GM21786 (cell line): ENCODE measurements around the gene PRIMA1.

Experiments
- ATAC-seq: cut with Tn5 transposase; IDR thresholded peaks from one replicate; pipeline ENCODE4 v1.9.1; 2021; ENCODE audit not compliant: unreplicated experiment

Gene PRIMA1

DNA sequence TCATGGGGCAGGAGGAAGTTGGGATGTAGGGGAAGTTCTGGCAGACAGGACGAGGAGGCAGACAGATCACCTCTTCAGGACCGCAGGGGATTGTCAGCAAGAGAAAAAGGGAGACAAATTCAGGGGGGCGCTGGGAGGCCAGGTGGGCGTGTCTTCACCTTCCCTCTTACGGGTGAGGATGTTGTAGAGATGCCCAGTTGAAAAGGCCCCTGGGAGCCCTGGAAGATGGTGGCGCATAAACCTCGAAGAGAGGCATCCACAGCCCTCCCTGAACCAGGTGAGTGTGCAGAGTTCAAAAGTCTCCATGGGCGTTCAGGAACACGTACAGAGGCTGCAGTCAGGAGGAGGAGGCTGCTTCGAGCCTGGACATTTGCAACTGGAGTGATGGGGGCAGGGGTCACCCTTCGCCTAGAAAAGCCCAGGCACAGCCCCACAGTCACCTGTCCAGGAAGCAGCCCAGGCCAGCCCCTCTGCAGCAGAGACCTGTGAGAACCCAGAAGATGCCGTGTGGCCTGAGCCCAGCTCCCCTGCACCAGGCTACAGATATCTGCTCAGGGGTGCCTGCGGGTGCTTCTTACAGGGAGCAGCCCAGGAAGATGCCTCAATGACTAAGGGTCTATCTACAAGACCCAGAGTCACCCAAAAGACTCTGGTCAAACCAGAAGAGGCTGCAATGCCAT, 74.4 kb downstream of the PRIMA1 start:
- no peak for ATAC-seq

DNA sequence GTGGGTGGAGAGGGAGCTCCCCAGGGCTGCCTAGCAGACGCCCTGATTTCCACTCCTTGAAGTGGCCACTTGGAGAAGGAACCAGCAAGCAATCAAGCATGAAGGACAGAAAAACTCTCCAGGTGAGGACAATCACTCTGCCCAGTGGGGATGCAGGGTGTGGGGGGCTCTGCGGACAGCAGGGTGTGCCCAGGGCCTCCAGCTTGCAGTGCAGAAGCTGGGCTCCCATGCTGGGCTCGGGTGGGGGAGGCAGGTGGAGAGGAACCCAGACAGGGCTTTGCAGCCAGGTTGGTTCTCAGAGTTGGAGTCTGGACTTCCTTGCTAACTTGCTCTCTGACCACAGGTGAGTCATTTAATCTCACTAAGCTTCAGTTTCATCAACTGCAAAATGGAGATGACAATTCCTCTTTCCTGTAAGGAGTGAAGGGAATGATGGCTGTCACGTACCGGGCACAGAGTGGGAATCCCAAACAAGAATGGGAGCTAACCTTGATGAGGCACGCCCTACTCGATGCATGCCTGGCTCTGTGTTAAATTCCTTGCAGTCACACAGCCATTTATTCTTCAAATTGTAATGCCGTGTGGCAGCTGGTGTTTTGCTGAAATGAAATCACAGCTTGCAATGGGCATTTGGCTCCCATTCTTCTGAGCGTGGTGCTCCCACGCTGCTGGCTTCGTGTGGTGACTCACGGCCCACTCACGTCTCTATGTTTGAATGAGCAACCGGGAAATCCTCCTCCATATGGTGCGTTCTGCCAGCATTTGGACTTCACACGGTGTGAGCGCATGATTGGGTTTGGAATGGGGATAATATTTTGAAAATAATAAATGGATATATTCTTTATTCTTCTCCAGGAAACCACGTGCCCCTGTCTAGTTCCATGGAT, 75.2 kb downstream of the PRIMA1 start:
- ATAC-seq = no peak

DNA sequence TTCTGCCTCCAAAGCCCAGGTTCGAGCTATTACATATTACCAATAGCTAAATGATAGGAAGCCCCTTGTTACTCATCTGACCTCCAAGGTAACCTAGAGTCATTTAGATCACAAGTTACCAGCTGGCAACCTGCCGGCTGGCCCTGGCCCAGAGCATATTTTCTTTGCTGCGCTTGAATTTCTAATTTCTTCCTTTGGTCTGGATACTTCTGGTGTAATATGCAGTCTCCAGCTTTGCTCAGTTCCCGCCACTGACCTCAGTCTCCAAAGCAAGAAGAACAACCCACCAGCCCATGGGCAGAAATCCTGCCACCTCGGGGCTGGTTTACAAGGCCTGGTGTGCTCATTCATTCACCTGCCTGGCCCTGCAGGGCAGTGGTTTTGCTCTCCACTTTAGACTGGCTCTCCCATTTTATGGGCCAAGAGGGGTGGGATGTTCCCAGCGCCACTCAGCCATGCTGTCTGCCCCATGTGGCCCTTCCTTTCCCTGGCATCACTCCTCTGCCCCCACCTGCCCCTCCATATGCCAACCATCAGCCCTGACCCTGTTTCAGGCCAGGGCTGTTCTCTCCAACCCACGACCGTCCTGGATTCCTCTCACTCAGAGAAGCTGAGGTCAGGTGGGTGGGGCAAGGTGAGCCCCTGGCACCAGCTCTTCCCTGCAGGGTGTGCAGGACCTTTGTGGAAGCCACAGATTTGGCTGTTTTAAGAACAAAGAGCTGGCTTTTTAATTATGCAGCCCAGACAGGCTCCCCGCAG, 76.0 kb downstream of the PRIMA1 start:
- no peak for ATAC-seq

DNA sequence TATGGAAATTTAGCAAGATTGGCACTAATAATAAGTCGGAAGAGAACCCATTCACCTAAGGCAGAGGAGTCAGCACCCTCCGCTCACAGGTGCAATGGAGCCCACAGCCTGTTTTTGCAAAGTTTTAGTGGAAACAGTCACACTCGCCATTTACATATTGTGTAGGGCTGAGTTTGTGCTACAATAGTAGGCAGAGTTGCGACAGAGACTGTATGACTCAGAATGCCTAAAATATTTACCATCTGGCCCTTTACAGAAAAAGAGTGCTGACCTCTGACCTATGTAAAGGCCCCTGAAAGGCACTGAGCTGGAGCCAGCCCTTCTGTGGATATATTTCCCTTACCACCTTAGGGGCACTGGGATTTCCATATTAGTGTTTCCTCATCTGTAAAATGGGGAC, 79.0 kb downstream of the PRIMA1 start:
- no peak for ATAC-seq

DNA sequence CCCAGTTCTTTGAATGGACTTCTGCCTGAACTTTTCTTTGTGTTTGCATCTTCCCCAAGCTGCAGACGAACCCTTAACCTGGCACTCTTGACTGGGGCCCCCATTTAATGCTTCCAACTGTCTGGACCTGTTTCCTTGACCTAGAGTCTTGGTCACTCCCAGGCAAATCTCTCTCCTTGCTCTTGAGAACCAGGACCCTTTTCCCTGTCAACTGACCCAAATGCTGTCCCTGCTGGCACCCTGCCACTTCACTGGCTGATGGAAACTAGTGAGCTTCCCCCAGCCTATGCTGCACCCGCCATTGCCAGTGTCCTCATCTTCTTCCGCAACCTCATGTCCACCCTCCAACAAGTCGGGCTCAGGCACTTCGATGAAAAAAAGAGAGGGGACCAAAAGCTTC, 79.5 kb downstream of the PRIMA1 start:
- ATAC-seq = no peak

DNA sequence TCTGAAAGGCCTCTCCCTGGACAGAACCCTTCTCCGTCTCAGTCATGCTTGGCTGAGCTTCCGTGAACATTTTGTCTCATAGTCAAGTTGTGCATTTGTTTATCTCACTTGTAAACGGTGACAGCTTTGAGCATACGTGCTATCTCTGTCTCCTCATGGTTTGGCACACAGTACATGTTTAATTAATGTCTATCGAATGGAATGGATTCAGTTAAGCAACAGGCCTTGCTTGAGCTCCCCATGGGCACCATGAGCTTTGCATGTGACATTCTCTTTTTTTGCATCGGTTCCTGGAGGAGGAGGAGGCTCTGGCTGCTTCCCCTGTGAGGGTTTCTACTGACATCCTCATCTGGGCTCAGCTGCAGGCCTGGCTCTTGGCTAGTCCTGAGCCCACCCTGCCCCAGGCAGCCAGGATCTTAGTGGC, 80.0 kb downstream of the PRIMA1 start:
- no peak for ATAC-seq

DNA sequence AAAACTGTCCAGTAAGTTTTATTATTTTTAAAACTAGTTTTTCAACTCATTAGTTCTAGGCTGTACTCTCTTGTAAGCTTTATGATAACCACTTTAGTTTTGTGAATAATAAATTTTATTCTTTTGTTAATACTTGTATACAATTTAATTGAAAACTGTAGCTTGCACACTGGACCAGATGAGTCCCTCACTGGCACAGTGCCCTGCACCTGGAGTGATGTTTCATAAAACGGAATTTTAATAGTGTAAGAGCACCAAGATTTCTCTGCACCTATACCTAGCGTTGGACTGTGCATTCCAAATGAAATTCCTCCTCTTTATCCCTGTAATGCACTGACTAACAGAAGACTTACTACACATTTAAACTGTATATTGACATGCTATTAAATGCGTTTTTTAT, 80.8 kb downstream of the PRIMA1 start:
- ATAC-seq = no peak

DNA sequence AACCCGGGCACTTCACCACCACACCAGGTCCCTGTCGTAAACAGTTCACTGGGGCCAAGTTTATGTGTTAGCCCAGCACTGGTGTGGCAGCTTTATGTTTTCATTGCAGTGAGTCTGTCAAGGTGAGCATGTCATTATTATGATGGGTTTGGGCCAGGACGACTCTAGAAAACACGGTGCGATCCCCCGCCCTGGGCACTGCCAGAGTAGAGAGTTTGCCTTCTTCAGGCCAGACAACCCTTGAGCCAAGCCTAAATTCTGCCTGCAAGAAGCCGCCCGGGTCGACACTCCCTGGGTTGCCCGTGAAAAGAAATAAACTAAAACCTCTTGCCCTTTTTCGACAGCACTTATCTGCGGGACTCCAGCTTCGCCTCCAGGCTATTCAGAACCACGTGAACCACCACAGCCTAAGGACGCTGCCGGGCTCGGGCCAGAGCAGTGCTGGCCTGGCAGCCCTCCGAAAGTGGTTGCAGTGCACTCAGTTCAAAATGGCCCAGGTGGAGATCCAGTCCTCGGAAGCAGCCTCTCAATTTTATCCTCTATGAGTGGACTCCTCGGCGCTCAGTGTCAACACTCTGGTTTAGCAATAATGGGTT, 81.8 kb downstream of the PRIMA1 start:
- ATAC-seq = no peak

DNA sequence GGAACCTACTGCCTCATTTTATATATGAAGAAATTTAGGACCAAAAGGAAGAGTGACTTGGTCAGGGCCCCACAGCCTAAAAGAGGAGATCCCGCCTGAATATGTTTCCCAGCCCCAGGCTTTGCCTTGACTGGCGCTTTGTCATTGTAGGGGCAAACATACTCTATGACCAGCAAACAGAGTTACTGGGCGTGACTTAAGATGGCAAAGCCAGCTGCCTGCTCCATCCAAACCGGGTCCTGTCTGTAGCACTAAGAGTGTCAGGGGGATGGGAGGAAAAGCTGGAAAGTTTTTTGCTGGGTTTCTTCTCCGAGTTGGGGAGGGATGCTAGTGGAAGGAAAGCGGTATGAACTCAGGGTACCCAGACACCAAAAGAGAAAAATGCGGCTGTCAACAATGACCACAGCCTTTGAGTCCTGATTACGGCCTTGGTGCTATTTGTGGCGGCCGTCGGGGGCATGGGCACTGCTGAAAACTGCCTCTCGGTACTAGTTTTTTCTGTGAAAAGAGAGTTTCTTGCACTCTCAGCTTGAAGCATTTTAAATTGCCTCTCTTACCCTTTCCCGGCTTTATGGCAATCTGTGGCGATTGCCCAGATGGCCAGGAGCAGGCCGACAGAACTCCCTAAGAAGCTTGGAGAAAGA, 82.7 kb downstream of the PRIMA1 start:
- ATAC-seq = no peak

DNA sequence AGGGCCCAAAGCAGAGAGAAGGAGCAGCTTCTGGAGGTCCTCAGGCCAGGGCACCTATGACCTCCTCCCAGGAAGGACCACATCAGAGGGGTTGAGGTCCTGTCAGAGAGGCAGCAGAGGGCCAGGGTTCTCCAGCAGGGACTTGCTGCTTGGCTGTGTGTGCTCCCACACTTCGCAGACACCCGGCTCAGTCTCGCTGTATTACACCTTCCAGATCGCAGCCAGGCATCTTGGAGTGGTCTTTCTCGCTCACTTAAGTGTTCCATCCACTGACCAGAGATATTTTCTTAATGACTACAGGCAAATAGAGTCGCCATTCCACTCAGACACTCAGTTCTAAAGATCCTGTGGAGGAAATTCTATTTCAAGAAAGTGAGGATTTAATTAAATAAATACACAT, 84.3 kb downstream of the PRIMA1 start:
- no peak for ATAC-seq

DNA sequence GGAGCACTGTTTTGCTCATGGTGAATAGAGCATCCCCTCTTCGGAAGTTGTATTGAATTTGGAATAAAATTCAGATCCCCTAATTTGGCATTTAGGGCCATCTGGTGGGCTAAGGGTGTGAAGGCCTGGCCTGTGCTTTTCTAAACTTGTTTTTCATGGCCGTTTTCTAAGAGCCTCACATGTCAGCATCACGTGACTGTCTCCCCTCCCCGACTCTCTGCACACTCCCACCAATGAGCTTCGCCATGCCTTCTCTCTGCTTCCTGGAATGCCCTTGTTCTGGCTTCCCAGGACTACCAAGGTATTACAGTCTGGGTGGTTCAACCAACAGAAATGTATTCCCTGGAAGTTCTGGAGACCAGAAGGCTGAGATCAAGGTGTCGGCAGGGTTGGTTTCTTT, 85.3 kb downstream of the PRIMA1 start:
- ATAC-seq = no peak

DNA sequence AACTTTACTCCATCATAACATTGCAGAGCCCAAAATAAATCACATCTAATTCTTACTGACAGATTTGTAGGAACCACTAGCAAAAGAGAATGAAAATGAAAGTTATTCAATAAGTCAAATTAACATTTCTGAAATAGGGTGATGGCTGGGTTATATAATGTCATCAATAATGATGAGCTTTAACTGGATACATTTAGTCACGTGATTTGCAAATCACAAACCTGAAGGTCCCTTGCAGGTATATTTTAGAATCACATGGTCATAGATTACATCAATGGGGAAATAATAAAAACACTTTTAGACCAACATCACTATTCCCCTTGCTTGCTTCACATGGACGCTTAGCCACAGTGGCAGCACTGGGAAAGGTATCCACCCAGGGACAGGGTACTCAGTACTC, 86.7 kb downstream of the PRIMA1 start:
- no peak for ATAC-seq

DNA sequence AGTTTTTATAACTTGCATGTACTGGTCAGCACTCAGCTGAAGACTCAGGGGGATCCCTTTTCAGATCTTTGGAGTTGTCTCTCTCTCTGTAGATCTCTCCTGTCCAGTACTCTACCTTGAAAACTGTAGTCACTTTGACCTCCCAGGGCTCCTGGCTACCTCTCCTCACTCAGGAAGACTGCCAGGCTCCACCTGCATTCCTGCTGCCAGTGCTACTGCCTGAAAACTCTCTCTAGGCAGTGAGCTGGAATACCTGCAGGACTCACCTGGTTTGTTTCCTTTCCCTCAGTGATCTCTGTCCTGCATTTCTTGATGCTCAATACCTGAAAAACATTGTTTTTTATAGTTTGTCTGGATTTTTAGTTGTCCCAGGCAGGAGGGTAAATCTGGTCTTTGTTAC, 87.4 kb downstream of the PRIMA1 start:
- ATAC-seq = no peak

DNA sequence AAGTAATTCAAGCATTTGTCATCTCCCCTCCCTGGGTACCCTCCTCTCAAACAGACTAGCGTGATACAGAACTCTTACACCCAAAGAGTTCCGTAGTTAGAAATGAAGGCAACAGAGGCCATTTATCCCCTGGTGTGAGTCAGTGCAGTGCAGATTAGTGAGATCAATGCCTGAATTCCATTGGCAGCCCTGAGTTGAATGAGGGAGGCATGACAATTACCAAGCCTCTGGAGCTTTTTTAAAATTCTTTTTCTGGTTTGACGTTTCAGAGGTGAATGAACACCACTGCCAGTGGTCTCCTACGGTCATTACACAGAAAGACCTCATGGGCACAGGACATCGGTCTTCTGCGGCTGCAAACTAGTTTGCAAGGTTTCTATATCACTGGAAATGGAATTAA, 94.4 kb downstream of the PRIMA1 start:
- ATAC-seq = no peak

DNA sequence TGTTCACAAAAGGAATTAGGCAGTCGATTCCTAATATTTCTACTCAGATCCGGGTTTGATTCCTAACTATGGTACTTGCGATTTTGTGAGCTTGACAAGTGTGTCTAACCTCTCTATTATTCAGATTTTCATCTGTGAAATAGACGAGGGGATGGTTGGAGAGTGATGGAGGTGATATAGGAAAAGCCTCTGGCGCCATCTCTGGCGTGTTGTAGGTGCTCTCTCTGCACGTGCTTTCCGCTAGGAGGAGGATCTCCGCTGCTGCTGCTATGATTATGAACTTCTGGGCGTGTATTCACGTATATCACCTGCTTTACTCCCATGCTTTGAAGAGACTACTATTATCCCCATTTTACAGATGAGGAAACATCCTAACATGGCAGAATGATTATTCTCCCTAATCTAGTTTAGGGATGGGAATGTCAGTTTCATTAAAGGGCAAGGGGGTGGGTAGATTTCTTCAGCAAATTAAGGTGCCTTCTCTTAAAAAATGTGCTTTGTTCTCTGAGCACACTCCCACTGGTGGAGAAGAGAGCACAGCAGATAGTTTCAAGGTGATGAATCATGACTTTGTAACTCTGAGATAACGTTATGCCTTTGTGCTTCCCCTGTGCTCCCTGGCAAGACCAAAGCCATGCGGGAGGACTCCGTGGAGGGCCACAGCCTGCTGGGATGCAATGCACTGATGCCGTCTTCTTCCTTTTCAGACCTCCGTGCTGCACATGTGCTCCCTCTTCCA, 97.1 kb downstream of the PRIMA1 start:
- ATAC-seq = no peak

DNA sequence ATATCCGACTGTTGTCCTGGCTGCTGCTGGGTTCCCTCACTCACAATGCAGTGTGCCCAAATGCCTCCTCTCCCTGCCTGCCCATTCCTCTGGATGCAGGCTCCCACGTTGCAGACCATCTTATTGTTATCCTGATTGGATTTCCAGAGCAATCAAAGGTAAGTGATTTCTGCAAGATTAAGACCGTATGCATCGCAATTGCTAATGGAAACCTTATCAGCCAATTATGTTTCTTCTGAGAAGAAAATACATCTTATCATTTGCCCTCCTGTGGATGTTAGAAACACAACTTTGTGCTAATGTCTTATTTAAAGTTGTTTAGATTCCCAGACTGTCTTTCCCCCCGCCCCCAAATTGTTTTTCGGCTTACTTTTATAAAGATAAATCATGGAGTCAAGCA, 98.1 kb downstream of the PRIMA1 start:
- ATAC-seq = no peak

DNA sequence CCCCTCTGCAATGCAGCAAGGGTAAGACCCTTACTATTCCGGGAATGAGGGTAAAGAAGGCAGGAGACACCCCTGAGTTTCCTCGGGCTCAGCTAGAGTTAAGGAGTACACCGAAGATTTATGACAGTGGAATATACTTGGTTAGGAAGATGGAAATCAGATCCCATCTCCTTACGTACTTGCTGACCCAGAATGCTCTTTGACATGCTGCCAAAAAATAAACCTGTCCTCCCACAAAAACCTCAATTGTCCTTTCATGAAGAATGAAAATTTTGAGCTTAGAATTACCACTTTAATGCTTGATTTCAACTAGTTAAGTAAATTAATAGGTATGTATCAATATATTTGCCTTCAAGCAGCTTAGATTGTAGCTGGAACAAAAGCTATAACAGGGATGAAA, 99.5 kb downstream of the PRIMA1 start:
- ATAC-seq = no peak

DNA sequence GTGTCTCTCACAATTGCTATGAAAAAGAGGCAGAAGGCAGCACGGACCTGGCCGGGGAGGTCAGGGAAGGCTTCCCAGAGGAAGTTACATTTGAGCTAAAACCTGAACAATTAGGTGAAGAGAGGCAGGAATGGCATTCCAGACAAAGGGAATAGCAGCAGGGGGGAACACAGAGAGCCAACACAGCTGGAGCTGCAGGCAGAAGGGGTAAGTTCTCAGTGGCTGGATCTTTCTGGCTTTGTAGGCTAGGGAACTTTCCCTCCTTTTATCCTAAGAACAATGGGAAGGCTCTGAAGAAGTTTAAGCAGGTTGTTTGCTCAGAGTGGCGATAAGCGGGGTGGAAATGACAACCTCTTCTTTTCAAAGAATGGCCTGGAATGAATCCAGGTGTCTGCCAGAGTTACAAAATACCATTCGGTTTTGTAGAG, 100.0 kb downstream of the PRIMA1 start:
- ATAC-seq = no peak

DNA sequence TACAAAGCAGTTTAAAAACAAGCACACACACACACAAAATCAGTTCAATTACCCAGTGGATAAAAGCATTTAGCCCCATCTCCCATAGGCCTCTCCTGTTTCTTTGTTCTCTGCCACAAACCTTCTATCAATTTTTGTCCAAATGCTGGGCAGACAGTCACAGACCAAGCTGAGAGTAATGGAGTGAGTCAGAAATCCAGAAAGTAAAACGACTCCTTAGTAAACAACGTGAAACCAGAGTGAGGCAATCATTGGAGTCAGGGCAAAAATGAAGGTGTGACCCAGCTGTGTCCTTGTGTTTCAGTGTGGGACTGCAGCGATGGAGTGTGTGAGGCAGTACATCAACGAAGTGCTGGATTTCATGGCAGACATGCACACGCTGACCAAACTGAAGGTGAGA, 102.0 kb downstream of the PRIMA1 start:
- ATAC-seq = no peak
